GM13976 (cell line): ENCODE data around the gene SPSB4.

Experiments
- DNase-seq: peaks from one replicate; pipeline ENCODE4 v3.0.0; 2012; ENCODE audit warnings: low spot score
- in situ Hi-C: fragments of 300-500 bp; cut with MboI; formaldehyde crosslinking; loops from one replicate; pipeline ENCODE4 v1.12.0; 2022; ENCODE audit warnings: low sequenced_read_pairs, mixed read lengths, inconsistent platforms; ENCODE audit not compliant: unreplicated experiment
- TF ChIP-seq, protein P1 (sequence below): IDR thresholded peaks from 2 replicates; pipeline ENCODE4 v1.5.1; 2012; ENCODE audit warnings: borderline replicate concordance, mild to moderate bottlenecking; ENCODE audit not compliant: insufficient read depth; ENCODE audit errors: extremely low read depth, missing control alignments, control extremely low read depth

SPSB4 gene

DNA sequence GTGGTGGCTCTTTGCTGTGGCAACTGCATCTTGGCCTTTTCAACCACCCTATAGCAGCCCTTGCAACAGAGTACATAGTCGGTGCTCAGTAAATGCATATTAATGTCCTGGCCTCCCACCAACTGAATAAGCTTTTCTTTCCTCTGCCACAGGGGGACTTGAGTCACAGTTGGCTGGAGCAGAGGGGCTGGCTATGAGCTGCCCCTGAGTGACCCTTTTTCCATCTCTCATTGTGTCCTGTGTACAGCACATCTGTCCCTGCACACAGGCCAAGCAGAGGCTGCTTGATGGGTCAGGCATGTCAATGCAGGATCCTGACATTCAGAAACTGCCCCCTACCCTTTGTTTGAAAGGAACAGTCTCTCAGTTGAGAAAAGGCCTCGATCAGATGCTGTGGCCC is 22.4 kb downstream of the SPSB4 start:
- TF ChIP-seq, protein P1, sequence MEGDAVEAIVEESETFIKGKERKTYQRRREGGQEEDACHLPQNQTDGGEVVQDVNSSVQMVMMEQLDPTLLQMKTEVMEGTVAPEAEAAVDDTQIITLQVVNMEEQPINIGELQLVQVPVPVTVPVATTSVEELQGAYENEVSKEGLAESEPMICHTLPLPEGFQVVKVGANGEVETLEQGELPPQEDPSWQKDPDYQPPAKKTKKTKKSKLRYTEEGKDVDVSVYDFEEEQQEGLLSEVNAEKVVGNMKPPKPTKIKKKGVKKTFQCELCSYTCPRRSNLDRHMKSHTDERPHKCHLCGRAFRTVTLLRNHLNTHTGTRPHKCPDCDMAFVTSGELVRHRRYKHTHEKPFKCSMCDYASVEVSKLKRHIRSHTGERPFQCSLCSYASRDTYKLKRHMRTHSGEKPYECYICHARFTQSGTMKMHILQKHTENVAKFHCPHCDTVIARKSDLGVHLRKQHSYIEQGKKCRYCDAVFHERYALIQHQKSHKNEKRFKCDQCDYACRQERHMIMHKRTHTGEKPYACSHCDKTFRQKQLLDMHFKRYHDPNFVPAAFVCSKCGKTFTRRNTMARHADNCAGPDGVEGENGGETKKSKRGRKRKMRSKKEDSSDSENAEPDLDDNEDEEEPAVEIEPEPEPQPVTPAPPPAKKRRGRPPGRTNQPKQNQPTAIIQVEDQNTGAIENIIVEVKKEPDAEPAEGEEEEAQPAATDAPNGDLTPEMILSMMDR = no peak
- in situ Hi-C loops = no loop called here
- DNase-seq = no peak

DNA sequence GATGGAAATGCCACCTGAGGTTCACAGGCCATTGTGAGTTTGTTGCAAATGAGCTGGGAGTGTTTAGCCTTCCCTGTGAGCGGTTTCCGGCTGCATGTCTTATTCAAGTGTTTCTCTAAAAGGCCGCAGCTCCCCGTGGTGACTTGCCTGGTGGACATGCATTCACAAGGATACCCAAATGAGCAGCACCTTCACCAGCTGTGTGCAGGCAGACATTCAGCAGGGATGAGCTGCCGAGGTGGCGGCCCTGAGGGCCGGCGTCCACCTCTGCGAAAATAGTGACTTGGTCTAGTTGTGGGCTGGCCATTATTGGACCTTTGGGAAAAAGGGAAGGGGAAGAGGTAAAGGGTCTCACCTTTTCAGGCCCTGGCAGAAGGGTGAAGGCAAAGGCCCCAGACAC is 23.4 kb downstream of the SPSB4 start:
- TF ChIP-seq, protein P1 = no peak
- in situ Hi-C loops = no loop called here
- DNase-seq = no peak

DNA sequence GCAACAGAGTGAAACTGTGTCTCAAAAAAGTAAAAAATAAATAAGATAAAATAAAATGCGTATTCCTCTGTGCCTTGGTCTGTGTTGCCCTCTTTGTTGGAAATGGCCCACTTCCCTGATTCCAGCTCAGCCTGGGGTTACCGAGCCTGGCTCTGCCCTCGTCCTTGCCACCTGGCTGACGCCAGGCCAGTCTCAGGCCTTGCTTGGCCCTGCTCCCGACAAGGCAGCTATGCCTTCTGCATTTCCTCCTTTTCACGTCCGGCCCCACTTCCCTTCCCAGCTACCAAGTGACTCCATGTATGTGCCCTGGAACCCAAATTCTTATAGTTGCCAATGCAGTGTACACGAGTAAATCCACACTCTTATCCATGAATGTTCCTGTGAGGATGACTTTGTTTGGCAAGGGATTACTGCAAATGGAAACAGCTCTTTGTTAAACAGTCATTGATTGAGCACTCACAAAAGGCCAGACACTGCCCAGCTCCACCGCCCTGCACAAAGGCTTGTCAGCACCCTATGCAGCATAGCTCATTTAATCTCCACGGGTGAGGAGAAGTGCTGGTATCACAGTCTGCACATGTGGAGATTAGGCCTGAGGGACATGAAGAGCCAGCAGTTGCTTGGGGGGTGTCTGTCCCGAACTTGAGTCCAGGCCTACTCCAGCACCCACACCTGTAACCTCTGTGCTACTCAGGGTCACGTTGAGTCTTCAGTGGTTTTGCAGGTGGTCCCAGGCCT is 25.1 kb downstream of the SPSB4 start:
- TF ChIP-seq, protein P1 = no peak
- in situ Hi-C loops = no loop called here
- DNase-seq = no peak

DNA sequence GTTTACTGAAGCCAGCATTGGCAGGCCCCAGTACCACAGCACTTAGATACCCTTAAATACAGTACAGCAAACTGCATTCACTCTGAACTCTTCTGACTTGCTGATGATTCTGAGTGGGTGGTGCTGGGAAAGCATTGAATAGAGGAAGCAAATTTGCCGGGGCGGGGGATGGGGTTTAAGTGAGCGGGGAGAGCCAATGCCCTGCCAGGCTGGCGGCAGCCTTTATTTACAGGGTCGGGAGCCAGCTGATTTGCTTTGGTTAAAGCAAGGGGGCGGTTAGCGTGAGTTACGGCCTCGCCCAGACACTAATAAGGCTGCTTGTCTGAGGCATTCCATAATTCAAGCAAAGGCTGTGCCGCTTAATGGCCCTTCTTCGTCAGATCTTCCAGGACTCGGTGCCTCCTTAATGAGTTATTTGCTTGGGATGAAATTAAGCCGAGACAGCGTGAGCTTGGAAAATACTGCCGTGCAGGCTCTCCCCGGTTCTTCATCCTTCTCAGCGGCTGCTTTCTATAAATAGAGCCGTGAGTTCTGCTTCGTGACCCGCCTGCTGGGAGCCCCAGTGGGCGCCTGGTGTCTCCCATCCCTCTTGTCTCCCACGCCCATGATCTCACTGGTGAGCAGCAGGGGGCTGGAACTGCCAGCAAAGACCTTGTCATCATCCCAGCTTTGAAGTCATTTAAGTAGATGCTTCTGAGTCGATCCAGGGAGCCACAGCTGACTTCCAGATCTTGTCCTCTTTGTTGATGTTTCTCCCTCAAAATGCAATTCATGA is 25.8 kb downstream of the SPSB4 start:
- DNase-seq = no peak
- TF ChIP-seq, protein P1 = no peak
- in situ Hi-C loops = no loop called here

DNA sequence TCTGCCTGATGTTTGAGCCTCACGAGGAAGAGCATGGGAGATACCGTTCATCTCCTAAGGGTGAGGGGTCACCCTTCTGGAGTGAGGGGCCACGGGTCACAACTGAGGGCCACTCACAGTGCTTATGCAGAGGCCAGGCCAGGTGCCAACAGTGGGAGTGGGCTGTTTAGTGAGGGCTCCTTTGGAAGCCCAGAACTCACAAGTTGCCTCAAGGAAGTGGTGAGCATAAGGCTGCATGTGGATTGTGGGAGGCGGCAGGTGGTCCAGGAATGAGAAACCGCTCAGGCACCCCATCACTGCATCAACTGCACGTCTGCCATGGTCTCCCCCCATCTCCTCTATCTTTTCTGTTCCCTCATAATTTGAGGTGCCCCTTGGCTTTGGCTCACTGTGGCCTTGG is 26.5 kb downstream of the SPSB4 start:
- in situ Hi-C loops = no loop called here
- DNase-seq = no peak

DNA sequence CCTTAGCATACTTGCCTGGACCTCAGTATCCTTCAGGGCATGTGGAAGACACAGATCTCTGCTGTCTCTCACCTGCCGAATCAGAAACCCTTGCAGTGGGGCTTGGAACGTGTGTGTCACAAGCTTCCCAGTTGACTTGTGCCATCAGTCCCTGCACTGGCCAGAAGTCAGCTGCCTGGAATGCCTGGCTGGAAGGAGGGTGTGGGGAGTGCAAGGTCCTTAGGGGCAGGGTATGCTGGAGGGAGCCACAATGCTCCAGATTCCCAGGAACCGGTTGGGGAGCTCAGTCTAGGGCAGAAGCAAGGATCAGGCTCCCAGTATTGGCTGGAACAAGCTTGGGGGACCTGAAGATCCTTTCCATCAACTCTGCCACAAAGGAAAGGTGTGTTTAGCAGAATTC is 27.1 kb downstream of the SPSB4 start:
- DNase-seq = no peak
- TF ChIP-seq, protein P1 = no peak
- in situ Hi-C loops = no loop called here

More for the DNA sequence above, 26.5 kb downstream of the SPSB4 start:
- TF ChIP-seq, protein P1 = no peak

DNA sequence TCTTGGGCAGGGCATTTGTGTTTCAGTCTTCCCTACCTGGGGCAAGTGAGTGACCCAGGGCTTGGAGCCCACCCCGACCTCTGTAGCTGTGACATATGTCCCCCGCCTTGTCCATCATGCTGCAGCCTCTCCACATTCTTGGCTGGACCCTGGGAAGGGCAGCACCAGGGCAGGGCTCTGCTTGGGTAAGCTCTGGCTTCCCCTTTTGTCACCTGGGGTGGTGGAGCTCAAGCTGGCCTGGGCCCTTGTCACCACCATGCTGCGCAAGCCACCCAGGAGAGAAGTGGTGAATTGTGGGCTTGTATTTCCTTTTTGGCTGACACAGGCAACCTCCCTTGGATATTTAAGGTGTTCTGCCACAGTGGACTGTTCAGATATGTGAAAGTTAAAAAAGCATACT is 29.3 kb downstream of the SPSB4 start:
- in situ Hi-C loops = no loop called here
- no peak for DNase-seq
- TF ChIP-seq, protein P1 = no peak
